GM18858 (cell line): Measurements from ENCODE around the gene ZC3H4.
"Not testable (repeated sequence)": the region's sequence is repeated elsewhere in the genome, so short reads cannot be mapped to it uniquely, and the experiment has no call there.

ENCODE experiments used
- ATAC-seq: cut with Tn5 transposase; IDR thresholded peaks from one replicate; pipeline ENCODE4 v1.9.1; 2021; ENCODE audit not compliant: unreplicated experiment

ZC3H4 gene

DNA sequence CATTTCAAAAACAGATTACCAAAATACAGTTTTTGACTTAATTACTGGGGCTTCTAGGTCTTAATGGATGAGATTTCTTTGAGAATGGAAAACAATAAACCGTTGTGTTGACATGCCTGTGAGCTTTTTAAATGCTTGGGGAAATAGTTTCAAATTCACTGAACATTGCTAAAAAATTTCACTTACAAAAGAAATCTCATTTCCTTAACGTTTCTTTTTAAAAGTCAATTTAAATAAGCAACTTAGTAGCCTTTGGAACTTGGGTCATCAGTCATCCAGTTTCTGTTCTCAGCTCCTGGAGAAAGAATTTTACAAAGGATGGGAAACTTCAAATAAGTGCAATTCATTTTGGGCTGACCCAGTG is 4.4 kb downstream of the ZC3H4 start:
- ATAC-seq, result no peak

DNA sequence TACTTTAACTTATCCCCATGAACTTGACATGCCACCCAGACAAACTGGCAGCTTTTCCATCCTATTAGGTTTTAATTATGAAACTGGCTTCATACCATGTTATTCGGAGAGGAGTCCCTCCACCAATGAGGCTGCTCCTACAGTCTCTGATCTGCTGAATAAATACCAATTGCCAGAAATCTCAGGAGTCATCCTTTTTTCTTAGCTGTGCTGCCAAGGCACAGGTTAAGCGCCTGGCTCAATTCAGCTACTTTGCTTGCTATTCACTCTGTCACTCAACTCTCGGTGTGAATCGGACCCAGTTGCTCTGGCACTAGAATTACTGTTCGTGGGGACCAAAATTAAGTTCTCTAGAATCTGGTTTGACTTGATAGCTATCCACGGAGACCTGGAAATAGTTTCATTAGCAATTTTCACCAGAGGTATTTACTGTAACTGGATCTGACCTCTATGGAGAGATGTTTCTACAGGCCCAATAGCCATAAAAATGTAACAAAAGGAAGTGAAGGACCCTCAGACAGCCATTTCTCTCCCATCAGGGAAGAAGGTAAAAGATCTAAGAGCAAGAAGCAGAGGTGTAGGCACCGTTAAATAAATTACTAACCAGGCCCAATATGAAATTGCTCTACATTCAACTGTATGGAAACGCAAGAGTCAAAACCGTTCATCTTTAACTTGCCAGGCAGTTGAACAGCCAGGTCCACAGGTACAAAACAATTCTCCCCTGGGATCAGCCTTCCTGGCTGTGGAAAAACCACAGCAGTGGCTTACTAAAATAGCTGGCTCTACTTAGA is 5.4 kb downstream of the ZC3H4 start:
- no peak for ATAC-seq

DNA sequence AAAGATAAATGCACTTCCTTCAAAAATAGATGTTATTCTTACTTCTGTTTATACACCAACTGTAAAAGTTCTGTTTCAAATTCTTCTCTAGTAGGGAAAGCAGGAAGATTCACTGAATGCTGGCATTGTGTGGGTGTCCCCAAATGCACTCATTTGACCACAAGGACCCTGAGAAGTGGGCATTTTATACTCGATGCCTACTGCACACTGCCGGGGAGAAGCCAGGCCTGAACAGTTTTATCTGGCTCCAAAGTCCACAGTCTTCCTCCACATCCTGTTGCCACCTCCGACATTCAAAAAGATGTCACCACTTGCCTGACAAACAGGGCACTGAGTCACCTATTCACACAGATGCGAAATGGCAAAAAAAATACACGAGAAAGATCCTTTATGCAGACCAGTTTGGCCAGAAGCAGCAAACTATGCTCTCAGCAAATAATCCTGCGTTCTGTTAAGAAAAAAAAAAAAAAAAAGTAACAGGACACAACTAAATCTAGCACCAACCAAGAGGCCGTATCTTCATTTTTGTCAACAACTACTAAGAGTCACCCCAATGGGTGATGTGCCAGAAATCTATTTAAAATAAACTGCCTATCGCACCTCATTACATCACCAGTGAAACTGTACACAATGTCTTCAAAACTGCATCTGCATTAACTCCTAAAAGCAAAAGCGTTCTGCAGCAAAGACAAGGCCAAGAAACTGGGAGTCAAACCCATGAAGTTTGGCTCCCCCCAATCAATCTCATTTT is 6.2 kb downstream of the ZC3H4 start:
- no peak for ATAC-seq

DNA sequence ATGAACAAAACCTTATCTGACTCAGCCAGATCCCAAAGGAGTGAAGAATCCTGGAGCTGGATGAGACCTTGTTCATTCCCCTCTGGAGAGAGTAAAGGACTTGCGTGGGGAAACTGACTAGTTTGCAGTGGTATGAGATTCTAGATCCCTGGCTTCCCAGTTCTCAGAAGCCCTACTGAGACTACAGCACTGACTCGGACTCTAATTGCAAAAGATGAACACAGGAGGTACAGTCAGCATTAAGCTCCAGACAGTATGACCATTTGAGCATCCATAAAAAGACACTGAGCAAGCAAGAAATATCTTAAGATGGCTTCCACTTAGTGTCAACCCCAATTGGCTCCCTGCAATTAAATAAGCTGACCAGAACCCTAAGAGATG is 6.8 kb downstream of the ZC3H4 start:
- no peak for ATAC-seq

DNA sequence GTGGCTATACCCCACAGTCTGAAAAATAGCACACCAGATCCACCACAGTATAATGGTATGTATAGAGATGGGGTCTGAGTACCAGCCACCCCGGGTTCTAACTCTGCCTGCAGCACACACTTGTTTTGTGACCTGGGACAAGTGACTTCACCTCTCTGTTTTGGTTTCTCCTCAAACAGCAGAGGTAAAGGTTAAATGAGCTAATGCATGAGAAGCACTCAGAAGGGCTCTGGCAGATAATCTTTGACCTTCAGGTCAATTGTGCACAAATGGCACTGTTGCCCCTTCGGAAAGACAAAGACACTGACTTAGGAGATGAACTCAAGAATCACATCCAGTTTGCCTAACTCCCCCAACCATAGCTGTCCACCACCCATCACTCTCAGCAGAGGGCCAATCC is 7.7 kb downstream of the ZC3H4 start:
- ATAC-seq, result no peak

DNA sequence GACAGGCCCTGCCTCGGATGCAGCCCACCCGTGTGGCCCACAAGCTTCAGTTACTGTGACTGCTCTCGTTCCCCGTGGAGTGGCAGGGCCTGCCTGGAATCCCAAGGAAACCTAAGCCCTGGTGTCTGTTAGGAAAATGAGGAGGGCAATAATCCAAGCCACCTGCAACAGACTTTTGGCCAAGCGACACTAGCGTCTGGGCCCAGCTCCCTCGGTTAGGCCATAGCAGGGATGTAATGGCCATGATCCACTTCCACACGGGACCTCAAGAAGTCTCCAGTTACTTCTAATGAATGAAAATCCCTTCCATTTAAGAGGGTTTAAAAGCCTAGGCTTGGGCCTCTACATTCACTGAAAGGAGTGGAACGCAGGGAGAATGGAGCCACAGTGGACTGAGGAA is 8.9 kb downstream of the ZC3H4 start:
- ATAC-seq, result no peak

DNA sequence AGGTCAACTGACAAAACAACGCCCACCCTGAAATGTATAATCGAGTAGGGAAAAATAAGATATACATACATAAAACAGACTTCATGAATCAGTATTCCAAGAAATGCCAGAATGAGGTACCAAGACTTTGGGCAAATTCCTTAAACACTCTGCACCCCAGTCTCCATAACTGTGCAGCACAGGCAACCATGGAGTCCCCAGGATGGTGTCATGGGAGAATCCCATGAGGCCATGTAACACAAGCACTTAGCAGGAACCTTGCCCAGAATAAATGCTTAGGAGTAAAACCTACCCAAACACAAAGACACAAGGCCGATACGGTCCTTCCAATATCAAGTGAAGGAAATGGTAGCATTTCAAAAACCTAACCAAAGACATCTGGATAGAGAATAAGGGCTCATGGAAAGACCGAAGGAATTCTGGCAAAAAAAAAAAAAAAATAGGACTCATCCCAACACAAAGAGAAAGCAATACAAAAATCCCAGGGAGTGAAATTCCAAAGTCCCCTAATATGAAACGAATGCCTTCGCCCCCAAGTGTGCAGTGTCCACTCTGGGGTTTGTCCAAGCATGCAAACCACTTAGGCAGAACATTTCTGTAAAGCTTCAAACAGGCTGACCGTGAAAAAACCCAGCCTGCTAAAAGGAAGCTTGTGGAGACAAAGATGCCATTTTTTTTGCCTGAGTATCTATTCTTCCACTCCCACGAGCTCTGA is 11.1 kb downstream of the ZC3H4 start:
- ATAC-seq, result no peak

DNA sequence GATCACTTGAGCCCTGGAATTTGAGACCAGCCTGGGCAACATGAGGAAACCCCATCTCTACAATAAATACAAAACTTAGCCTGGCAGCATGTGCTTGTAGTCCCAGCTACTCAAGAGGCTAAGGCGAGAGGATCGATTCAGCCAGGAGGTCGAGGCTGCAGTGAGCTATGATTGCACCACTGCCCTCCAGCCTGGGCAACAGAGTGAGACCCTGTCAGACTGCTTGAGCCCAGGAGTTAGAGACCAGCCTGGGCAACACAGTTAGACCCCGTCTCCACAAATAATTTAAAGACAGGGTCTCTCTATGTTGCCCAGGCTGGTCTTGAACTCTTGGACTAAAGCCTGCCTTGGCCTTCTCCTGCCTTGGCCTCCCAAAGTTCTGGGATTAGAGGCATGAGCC is 12.5 kb downstream of the ZC3H4 start:
- not testable (repeated sequence) for ATAC-seq

DNA sequence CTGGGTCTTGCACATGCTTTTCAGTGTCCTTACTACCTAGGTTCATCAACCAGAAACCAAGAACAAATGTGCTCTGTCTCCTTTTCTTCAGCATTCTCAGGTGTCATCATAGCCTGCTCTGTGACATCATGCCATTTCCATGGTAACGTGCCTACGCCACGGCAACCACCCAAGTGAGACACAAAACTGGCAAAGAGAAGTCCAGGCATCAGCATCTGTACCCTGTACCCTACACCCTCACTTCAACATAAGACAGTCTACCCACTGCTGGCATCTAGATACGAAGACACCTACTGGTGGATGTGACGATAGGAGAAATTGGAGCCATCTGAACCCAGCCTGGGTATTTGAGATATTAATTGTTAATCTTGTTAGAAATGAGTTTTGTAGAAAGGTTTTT is 13.3 kb downstream of the ZC3H4 start:
- ATAC-seq, result no peak

DNA sequence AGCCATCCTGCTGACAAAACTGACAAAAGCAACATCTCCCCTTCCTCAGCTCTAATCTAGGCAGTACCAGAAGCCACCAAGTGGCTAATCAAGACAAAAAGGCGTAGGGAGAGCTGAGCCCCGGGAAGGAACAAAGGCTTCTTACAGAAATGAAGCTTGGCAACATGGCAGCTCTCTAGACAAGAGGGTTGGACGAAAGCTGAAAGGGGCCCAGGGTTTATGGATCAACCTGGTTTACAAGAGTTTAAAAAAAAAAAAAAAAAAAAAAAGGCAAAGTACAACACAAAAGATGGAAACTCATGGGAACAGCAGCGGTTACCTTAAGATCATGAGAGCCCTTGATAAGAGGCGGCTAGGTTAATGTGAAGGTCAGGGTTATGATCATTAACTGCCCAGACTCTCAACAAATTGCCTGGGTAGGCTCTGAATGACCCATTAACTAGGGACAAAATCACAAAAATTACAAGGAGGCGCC is 14.0 kb downstream of the ZC3H4 start:
- ATAC-seq, result no peak

DNA sequence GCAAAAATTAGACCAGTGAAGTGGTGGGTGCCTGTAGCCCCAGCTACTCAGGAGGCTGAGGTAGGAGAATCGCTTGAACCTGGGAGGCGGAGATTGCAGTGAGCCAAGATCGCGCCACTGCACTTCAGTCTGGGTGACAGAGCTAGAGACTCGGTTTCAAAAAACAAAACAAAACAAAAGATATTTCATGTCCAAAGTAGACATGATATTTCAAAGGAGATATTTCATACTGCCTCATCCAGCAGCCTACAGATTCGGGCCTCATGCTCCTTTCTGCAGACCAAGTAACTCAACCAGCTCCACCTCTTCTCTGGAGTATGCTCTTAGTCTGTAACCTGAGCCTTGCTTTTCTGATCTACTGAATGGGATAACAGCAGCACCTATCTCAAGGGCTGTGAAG is 15.0 kb downstream of the ZC3H4 start:
- no peak for ATAC-seq

DNA sequence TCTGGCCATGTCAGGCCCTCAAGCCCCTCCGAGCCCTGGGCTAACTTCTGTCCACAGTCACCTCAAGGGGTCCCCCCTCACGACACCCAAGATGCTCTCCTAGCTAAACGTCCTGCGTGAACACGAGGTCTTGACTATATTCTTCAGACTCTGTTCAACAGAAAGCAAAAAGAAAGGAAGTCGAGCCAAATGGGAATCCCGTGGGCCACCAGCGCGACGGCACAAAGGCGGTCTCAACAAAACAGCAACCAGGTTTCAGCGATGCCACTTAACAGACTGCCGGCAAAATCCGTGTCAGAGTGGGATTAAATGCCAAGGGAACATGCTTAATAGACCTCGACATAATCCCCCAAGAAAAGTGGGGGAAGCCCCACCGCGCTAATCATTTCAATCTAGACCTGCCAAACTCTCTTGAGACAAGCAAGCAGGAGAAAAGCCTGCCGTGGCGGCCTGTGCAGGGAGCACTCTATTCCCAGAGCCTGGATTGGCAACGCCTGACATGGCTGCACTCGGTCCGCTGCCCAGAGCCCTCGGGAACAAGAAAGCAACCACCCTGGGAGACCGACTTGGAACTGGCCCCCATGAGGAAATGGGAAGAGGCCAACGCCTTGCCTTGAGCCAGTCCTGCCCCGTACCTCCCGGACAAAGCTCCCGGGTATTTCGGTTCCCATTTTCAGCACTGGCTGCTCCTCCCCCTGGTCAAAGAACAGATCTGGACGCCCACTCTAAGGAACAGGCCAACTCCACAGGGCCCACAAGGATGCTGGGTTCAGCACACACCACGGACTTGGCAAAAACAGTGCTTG is 16.0 kb downstream of the ZC3H4 start:
- ATAC-seq, result no peak

DNA sequence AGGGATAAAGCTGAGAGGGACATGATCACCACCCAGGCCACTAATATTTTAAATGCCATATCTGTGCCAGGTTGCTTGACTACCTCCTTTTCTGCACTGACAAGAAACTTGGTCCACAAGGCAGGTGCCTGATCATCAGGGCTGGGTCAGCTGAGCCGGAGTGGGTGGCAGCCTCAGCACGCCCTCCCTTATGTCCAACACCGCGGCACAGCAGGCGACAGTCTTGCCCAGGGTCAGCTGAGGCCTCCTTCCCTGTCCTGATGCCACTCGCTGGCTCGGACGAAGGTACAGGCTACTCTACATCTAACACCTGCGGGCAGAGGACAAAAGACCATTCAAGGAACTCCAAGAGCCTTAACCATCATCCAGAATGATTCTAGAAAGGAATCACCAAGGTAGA is 16.9 kb downstream of the ZC3H4 start:
- no peak for ATAC-seq

DNA sequence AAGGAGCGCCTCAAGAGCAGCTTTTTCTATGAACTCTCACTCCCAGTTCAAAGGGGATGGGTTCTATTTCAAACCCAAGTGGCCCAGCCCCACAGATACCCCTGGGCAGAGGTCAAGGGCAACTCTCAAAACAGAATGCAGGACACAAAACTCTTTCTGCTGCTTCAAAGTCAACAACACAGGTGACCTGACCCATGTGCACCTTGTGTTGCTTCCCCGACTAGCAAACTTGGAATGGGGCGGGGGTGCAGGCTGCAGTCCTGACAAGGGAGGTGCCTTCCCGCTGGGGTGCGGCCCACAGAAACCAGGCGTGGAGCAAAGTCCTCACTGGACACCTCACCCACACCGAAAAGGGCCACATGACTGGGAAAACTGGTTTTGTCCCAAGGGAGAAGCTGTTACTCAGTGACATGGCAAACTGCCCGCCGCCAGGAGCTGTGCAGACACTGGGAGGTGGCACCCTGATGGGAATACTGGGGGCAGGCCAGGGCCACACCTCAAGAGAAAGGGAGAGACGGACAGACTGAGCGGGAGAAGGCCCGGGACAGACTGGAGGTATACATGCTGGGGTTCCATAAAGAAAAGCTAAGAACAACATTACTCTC is 17.4 kb downstream of the ZC3H4 start:
- no peak for ATAC-seq

DNA sequence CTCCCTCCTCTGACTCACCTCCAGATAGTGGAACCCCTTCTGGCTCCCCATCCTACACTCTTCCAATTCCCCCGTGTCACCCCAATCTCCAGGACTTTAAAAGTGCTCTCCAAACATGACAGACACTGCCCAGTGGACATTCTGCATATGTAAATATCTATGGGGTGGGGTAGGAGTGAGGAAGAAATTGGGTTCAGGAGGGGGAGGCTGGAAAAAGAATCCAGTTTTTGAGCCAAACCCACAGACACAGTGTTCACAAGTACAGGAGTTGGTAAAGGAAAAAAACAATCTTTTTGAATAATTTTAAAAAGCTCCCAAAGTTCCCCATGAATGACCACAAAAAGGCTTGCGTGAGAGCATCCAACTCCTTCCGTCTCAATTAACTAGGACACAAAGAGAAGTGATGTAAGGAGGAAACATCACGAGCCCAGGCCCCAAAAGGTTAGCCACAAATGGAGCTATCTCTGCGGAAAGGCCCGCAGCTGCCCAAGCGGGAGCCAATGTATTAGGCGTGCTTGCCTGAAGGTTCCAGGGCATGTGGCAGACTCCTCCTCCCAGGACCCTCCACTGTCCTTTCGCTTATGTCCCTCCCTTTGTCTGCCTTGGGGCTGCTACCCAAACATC is 18.0 kb downstream of the ZC3H4 start:
- no peak for ATAC-seq

DNA sequence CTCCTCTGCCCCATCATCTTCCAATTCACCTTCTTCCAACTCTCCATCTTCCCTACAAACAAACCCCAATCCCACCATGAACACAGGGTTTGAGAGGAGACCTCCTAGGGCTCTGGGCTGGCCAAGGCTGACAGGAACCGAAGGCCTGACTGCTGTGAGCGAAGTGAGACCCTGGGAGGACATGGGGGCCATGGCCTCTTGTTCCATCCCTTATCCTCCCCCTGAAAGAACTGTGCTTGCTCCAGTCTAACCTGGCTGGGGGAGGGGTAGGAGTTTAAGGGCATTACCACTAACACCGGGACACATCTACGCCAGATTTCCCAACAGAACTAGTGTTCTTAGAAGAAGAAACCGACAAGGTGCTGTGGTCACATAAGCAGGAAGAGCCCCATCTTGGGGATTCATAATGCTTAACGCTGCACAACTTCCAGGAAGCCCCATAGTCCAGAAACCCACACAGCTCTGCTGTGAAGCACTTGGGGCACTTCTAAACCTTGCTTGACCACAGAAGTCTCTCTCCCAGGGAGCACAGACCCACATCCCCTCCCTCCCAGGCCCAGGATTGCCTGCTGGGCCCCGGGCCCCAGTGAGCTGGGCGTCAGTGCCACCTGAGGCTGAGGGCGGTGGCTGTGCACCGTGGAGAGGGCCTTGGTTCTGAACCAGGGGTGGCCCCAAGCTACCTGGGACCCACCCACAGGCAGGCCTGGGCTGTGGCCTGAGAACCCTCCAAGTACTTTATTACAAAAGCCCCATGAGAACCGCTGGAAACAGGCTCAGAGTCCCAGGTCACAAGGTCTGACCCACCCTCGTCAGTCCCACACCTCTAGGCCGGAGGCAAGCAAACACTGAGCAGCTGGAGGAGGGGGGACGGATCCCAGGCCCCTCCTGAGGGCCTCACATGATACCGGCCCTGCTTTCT is 18.8 kb downstream of the ZC3H4 start:
- no peak for ATAC-seq

DNA sequence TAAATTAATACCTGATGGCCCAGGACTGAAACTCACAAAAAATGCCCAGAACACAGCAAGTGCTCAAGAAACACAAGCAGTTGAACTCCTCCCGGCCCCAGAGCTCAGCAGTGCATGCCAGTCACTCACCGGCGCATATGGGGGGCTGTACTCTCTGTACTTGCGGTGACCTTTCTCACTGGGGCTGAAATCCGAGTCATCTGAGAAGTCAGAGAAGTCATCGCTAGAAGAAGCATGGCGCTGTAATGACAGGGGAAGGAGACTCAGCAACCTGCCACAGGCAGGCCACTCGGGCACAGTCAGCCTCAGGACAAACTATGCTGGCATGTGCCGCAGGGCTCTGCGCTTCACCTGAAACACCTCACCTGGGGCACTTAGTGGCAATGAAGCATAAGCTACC is 19.7 kb downstream of the ZC3H4 start:
- ATAC-seq, result no peak

DNA sequence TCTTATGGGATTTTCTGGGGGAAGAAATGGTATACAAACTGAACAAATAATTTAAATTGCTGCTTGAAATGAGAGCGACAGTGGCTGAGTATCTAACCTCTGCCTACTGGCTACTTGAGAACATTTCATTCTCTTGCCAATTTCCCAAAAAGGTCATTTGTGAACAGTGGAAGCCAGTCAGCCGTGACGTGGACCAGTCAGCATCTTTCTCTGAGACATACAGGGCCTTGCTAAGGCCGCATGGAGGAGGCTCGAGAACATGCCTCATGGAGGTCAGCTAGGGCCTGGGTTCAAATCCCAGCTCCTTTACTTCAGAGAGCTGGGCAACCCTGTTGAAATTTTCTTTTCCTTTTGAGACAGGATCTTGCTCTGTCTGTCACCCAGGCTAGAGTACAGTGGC is 20.3 kb downstream of the ZC3H4 start:
- no peak for ATAC-seq

DNA sequence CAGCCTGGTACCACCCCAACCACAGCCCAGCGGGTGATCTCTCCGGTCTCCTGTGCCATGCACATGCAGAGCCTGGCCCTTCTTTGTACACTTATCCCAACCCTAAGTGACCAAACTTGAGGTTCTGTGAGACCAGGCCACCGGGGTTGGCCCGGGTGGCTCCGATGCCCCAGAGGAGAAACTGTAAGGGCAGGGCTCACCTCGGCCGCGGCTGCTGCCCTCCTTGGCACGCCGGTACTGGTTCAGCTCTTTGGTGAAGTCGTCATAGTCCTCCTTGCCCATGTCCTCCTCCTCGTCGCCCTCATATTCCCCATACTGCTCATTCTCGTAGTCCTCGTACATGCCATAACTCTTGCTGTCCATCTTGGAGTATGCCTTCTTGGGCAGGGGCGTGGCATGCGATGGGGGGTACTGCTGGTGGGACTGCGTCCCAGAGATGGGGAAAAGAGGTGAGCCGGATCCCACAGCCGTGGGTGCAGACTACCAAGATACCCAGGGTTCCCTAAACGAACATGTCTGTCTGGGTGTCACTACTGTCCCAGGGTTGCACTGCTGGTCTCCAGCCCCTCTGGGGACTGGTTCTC is 23.7 kb downstream of the ZC3H4 start:
- no peak for ATAC-seq
